ENCODE data around the gene CELSR2. TPM values are rescaled to one million over a fixed set of nuclear protein-coding genes. Genes with fewer than 3 reads are reported as not detected.
A peak's percentile ranks its signal among the peaks of the same experiment; 100 is the strongest.

The CELSR2 gene
- total and polyA plus RNA-seq, 7 donors = 0.69 to 12.5 (median 6.9) TPM

- H3K27me3 ChIP-seq (ENCODE audit: insufficient read depth in 3 of 3, low read length in 2 of 3) = no peaks in the 10 kb centered on the region
- H3K4me1 ChIP-seq = peaks cover 31% of the 10 kb centered on the region
- H3K36me3 ChIP-seq (ENCODE audit: insufficient read depth in 1 of 2, low read depth in 1 of 2) = peaks cover 7 to 45% of the 10 kb centered on the region in 2 donors
- DNase-seq (peak; percentile 84 to 85), ATAC-seq (peak; percentile 23 to 64 (median 58))
- no peaks in the 10 kb centered on the region for H3K9me3 ChIP-seq
- intact Hi-C loops (cut with DNase I) = no loop called here
- H3K27ac ChIP-seq = no peak overlapping the region
- TF ChIP-seq CTCF (IDR thresholded peaks at IDR 0.05) = no peak
- 13 to 20% (median 17%) methylated on average over 26 of the region's 26 CpGs for WGBS, 3 donors
- H3K4me3 ChIP-seq = no peak overlapping the region
These were observed 8.9 kb upstream of the CELSR2 start for GRCh38 chr1:109240158-109241152.

- H3K36me3 ChIP-seq (ENCODE audit: insufficient read depth in 1 of 2, low read depth in 1 of 2) = peaks cover 7 to 36% of the 10 kb centered on the region in 2 donors
- H3K27me3 ChIP-seq (ENCODE audit: insufficient read depth in 3 of 3, low read length in 2 of 3) = no peaks in the 10 kb centered on the region
- 39 to 62% (median 46%) methylated on average over 6 of the region's 6 CpGs for WGBS, 3 donors
- ATAC-seq (no peak), DNase-seq (no peak)
- TF ChIP-seq CTCF (IDR thresholded peaks at IDR 0.05) = no peak
- H3K9me3 ChIP-seq = no peaks in the 10 kb centered on the region
- H3K27ac ChIP-seq = no peak overlapping the region
- no peak overlapping the region for H3K4me3 ChIP-seq
- intact Hi-C loops (cut with DNase I) = no loop called here
- H3K4me1 ChIP-seq = peaks cover 31% of the 10 kb centered on the region
These were observed 8.0 kb upstream of the CELSR2 start for GRCh38 chr1:109241344-109241743.

- peaks cover 31% of the 10 kb centered on the region for H3K4me1 ChIP-seq
- no peaks in the 10 kb centered on the region for H3K9me3 ChIP-seq
- no peak overlapping the region for H3K27ac ChIP-seq
- WGBS, 3 donors = 18 to 30% (median 24%) methylated on average over 8 of the region's 8 CpGs
- TF ChIP-seq CTCF (IDR thresholded peaks at IDR 0.05) = no peak
- ATAC-seq (peak in 2 of 4 donors; percentile 18 to 21), DNase-seq (no peak)
- no peaks in the 10 kb centered on the region for H3K27me3 ChIP-seq (ENCODE audit: insufficient read depth in 3 of 3, low read length in 2 of 3)
- peaks cover 7 to 31% of the 10 kb centered on the region in 2 donors for H3K36me3 ChIP-seq (ENCODE audit: insufficient read depth in 1 of 2, low read depth in 1 of 2)
- H3K4me3 ChIP-seq = no peak overlapping the region
- intact Hi-C loops (cut with DNase I) = no loop called here
These were observed 7.4 kb upstream of the CELSR2 start for GRCh38 chr1:109241841-109242345.

- DNase-seq = no peak
- Histone ChIP-seq H3K36me3 (ENCODE audit: insufficient read depth in 1 of 2, low read depth in 1 of 2) (peaks cover 2 to 26% of the 10 kb centered on the region in 2 donors), H3K9me3 (no peaks in the 10 kb centered on the region), H3K27ac (no peak overlapping the region), H3K27me3 (ENCODE audit: insufficient read depth in 3 of 3, low read length in 2 of 3) (no peaks in the 10 kb centered on the region), H3K4me1 (peaks cover 31% of the 10 kb centered on the region), H3K4me3 (no peak overlapping the region)
- intact Hi-C loops (cut with DNase I) = no loop called here
- whole genome bisulfite sequencing, 3 donors = 22 to 29% (median 24%) methylated on average over 7 of the region's 7 CpGs
- peak in 3 of 4 donors; percentile 31 to 38 (median 34) for ATAC-seq
- no peak for TF ChIP-seq CTCF (IDR thresholded peaks at IDR 0.05)
These were observed 7.0 kb upstream of the CELSR2 start for GRCh38 chr1:109242387-109242786.
